Measurements from ENCODE around the gene SYNM.
A peak's percentile ranks its signal among the peaks of the same experiment; 100 is the strongest.

The SYNM gene

DNA sequence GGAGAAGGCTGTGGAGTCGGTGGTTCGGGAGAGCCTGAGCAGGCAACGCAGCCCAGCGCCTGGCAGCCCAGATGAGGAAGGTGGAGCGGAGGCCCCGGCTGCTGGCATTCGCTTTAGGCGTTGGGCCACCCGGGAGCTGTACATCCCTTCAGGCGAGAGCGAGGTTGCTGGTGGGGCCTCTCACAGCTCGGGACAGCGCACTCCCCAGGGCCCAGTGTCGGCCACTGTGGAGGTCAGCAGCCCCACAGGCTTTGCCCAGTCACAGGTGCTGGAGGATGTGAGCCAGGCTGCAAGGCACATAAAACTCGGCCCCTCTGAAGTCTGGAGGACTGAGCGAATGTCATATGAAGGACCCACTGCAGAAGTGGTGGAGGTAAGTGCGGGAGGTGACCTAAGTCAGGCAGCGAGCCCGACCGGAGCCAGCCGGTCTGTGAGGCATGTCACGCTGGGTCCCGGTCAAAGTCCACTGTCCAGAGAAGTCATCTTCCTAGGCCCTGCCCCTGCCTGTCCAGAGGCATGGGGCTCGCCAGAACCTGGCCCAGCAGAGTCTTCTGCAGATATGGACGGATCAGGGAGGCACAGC, 26.7 kb downstream of the SYNM start:
- H3K27ac ChIP-seq, result no peak overlapping the region
- H3K4me3 ChIP-seq (IDR thresholded peaks at IDR 0.05; ENCODE audit: insufficient read depth, low read depth, low read length), result no peak overlapping the region
- H3K79me2 ChIP-seq (ENCODE audit: insufficient read depth, low read depth), result no peaks in the 10 kb centered on the region
- no peak overlapping the region for H2AFZ ChIP-seq (ENCODE audit: low read depth)
- H4K20me1 ChIP-seq (ENCODE audit: insufficient read depth), result no peaks in the 10 kb centered on the region
- H3K4me2 ChIP-seq, result no peak overlapping the region
- H3K9ac ChIP-seq, result no peak overlapping the region
- H3K4me1 ChIP-seq (ENCODE audit: low read depth, poor library complexity, severe bottlenecking), result peaks cover 38% of the 10 kb centered on the region
- TF ChIP-seq, protein P1, sequence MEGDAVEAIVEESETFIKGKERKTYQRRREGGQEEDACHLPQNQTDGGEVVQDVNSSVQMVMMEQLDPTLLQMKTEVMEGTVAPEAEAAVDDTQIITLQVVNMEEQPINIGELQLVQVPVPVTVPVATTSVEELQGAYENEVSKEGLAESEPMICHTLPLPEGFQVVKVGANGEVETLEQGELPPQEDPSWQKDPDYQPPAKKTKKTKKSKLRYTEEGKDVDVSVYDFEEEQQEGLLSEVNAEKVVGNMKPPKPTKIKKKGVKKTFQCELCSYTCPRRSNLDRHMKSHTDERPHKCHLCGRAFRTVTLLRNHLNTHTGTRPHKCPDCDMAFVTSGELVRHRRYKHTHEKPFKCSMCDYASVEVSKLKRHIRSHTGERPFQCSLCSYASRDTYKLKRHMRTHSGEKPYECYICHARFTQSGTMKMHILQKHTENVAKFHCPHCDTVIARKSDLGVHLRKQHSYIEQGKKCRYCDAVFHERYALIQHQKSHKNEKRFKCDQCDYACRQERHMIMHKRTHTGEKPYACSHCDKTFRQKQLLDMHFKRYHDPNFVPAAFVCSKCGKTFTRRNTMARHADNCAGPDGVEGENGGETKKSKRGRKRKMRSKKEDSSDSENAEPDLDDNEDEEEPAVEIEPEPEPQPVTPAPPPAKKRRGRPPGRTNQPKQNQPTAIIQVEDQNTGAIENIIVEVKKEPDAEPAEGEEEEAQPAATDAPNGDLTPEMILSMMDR (conservative IDR thresholded peaks at IDR 0.05; ENCODE audit: low read depth, low read length), result no peak
- no peaks in the 10 kb centered on the region for H3K27me3 ChIP-seq (ENCODE audit: insufficient read depth, low read depth)
- no peaks in the 10 kb centered on the region for H3K36me3 ChIP-seq (ENCODE audit: insufficient read depth)

DNA sequence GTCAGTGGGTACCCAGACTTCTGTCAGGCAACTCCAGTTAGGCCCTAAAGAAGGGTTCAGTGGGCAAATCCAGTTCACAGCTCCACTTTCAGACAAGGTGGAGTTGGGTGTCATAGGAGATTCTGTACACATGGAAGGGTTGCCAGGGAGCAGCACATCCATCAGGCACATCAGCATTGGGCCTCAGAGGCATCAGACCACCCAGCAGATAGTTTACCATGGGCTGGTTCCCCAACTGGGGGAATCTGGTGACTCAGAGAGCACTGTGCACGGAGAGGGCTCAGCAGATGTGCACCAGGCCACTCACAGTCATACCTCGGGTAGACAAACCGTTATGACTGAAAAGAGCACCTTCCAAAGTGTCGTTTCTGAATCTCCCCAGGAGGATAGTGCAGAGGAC, 27.2 kb downstream of the SYNM start:
- Histone ChIP-seq H3K4me2 (no peak overlapping the region), H3K4me1 (ENCODE audit: low read depth, poor library complexity, severe bottlenecking) (peaks cover 44% of the 10 kb centered on the region), H3K79me2 (ENCODE audit: insufficient read depth, low read depth) (no peaks in the 10 kb centered on the region), H2AFZ (ENCODE audit: low read depth) (no peak overlapping the region), H3K9ac (no peak overlapping the region), H3K36me3 (ENCODE audit: insufficient read depth) (no peaks in the 10 kb centered on the region), H3K27ac (no peak overlapping the region), H3K4me3 (IDR thresholded peaks at IDR 0.05; ENCODE audit: insufficient read depth, low read depth, low read length) (no peak overlapping the region), H3K27me3 (ENCODE audit: insufficient read depth, low read depth) (no peaks in the 10 kb centered on the region), H4K20me1 (ENCODE audit: insufficient read depth) (no peaks in the 10 kb centered on the region)
- TF ChIP-seq, protein P1 (conservative IDR thresholded peaks at IDR 0.05; ENCODE audit: low read depth, low read length), result no peak

DNA sequence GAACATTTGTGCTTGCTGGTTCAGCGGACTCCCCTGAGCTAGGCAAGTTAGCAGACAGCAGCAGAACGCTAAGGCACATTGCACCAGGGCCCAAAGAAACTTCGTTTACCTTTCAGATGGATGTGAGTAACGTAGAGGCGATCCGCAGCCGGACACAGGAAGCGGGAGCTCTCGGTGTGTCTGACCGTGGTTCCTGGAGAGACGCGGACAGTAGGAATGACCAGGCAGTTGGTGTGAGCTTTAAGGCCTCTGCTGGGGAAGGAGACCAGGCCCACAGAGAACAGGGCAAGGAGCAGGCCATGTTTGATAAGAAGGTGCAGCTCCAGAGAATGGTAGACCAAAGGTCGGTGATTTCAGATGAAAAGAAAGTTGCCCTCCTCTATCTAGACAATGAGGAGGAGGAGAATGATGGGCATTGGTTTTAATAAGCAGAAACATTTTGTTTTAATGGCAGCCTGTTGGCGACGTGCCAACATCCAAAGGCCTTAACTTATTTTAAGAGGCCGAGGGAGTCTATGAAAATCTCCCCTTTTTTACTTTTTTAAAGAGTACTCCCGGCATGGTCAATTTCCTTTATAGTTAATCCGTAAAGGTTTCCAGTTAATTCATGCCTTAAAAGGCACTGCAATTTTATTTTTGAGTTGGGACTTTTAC, 27.9 kb downstream of the SYNM start:
- H3K4me1 ChIP-seq (ENCODE audit: low read depth, poor library complexity, severe bottlenecking), result peaks cover 50% of the 10 kb centered on the region
- H3K4me3 ChIP-seq (IDR thresholded peaks at IDR 0.05; ENCODE audit: insufficient read depth, low read depth, low read length), result no peak overlapping the region
- no peaks in the 10 kb centered on the region for H3K36me3 ChIP-seq (ENCODE audit: insufficient read depth)
- H3K9ac ChIP-seq, result no peak overlapping the region
- H3K79me2 ChIP-seq (ENCODE audit: insufficient read depth, low read depth), result no peaks in the 10 kb centered on the region
- H4K20me1 ChIP-seq (ENCODE audit: insufficient read depth), result no peaks in the 10 kb centered on the region
- H3K4me2 ChIP-seq, result no peak overlapping the region
- H2AFZ ChIP-seq (ENCODE audit: low read depth), result no peak overlapping the region
- no peaks in the 10 kb centered on the region for H3K27me3 ChIP-seq (ENCODE audit: insufficient read depth, low read depth)
- TF ChIP-seq, protein P1 (conservative IDR thresholded peaks at IDR 0.05; ENCODE audit: low read depth, low read length), result no peak
- no peak overlapping the region for H3K27ac ChIP-seq

DNA sequence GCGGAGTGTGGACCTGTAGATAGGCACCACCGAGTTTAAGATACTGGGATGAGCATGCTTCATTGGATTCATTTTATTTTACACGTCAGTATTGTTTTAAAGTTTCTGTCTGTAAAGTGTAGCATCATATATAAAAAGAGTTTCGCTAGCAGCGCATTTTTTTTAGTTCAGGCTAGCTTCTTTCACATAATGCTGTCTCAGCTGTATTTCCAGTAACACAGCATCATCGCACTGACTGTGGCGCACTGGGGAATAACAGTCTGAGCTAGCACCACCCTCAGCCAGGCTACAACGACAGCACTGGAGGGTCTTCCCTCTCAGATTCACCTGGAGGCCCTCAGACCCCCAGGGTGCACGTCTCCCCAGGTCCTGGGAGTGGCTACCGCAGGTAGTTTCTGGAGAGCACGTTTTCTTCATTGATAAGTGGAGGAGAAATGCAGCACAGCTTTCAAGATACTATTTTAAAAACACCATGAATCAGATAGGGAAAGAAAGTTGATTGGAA, 29.5 kb downstream of the SYNM start:
- TF ChIP-seq, protein P1 (conservative IDR thresholded peaks at IDR 0.05; ENCODE audit: low read depth, low read length), result no peak
- peak overlapping the region; percentile 50 for H3K27ac ChIP-seq
- peak overlapping the region; percentile 72 for H3K4me2 ChIP-seq
- H3K9ac ChIP-seq, result peak overlapping the region; percentile 25; the same call in 1 of the 2 replicates
- H3K27me3 ChIP-seq (ENCODE audit: insufficient read depth, low read depth), result no peaks in the 10 kb centered on the region
- H4K20me1 ChIP-seq (ENCODE audit: insufficient read depth), result no peaks in the 10 kb centered on the region
- H3K79me2 ChIP-seq (ENCODE audit: insufficient read depth, low read depth), result no peaks in the 10 kb centered on the region
- H2AFZ ChIP-seq (ENCODE audit: low read depth), result no peak overlapping the region
- no peak overlapping the region for H3K4me3 ChIP-seq (IDR thresholded peaks at IDR 0.05; ENCODE audit: insufficient read depth, low read depth, low read length)
- H3K4me1 ChIP-seq (ENCODE audit: low read depth, poor library complexity, severe bottlenecking), result peaks cover 66% of the 10 kb centered on the region
- H3K36me3 ChIP-seq (ENCODE audit: insufficient read depth), result no peaks in the 10 kb centered on the region
